GM18507 (cell line): Measurements from ENCODE around the gene WDFY1.

Source experiments
- DNase-seq: peaks from one replicate; pipeline ENCODE4 v3.0.0; 2011; ENCODE audit warnings: low read depth; ENCODE audit not compliant: insufficient read length; ENCODE audit errors: extremely low spot score
- FAIRE-seq: peaks from 2 replicates; lab custom pipeline; 2011; peaks lifted over from hg19 to GRCh38; lab: Jason Lieb, UNC

Gene WDFY1

DNA sequence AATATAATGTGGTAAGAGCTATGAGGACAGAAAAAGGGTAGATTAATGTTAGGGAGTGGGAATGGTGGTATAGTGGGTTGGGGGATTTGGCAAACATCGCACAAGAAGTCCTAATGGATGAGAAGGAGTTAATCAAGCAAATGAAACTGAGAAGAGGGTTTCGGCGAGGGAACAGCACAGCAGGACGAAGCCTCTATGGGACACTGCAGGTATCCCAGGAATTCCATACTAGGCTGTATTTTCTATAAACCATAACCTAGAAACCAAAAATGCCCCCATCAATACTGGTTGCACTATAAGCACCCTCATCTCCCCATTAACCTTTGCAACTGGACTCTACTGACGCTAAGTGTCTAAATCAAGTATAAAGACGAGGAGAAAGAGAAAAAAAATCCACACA is 10.3 kb downstream of the WDFY1 start:
- DNase-seq (no peak), FAIRE-seq (no peak)

DNA sequence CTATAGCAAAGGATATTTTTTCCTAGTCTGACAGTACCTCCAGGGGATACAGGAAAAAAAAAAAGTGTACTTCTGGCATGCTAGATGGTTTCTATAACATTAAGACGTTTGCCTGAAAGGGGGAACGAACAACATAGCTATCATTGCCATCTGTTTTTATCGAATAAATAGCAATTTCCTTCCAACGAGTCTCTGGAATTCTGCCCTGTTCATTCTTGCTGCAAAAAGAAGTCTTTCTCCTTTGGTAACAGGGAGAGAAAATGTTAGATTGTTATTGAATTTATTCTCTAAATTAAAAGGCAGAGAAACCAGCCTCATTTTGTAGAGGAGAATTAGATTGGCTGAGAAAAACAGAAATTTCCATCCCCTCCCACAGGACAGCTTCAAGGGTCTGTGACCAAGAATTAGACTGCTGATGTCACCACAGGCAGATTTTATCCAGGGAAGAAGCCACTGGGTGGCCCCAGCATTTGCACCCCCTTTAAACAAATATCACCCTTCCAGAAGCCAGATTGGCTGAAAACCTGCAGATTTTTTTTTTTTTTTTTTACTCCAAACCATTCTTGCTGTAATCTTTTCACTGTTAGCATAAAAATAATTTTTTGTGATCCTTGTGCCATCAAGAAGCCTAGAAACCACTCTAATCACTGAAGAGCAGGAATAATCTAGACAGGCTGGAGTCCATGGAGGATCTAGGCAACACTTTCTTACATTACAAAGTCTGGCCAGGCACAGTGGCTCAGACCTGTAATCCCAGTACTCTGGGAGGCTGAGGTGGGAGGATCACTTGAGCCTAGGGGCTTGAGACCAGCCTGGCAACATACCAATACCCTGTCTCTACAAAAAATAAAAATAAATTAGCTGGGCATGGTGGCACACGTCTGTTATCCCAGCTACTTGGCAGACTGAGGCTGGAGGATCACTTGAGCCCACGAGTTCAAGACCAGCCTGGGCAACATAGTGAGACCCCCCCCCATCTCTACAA is 12.0 kb downstream of the WDFY1 start:
- DNase-seq (no peak), FAIRE-seq (no peak)

DNA sequence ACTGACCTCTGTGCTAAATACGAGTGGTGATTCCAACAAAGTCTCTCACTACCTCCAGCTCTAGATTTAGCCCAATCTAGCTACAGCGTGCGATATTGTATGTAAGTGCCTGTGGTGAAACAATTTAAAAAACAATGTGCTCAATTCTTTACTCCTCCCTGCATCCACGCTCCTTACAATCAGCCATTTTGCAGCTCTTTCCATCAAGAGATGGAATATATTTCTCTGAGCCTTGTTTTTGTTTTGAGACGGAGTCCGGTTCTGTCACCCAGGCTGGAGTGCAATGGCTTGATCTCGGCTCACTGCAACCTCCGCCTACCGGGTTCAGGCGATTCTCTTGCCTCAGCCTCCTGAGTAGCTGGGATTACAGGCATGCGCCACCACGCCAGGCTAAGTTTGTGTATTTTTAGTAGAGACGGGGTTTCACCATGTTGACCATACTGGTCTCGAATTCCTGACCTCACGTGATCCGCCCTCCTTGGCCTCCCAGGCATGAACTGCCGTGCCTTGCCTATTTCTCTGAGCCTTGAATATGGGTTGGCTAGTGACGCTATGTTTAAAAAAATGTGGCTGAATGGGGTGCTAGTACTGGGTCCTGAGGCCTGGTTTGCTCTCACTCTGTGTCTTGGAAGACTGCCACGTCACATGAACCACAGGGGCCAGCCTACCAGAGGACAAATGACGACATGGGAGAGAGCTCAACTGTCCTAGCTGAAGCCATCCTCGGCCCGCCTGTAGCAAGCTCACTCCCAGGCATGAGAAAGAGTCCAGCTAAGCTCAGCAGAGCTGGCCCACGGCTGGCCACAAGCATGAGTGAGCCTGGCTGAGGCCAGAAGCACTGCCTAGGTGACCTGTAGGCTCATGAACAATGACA is 14.8 kb downstream of the WDFY1 start:
- FAIRE-seq (no peak), DNase-seq (no peak)

DNA sequence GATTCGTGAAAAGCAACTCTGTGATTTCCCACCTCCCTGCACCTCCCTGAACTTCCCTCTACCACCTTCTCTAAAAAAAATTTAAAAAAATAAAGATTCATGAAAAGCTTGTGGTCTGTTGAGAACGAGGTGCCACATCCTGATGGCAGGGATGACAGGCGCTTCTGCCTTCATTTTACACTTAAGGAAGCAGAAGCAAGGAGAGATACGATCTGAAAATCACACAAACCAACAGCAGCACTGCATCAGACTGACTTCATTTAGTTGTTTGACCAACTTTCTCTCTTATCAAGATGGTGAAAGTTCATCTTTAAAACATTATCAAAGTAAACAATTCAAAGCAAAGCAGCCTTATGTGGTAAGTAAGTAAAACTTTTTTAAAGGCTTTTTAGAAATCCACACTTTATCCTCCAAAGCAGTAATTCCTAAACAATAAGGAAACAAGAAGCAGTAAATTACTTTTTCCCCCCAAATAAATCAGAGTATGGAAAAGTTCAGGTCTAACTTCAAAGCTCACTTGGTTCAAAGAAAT is 15.5 kb downstream of the WDFY1 start:
- no peak for DNase-seq

DNA sequence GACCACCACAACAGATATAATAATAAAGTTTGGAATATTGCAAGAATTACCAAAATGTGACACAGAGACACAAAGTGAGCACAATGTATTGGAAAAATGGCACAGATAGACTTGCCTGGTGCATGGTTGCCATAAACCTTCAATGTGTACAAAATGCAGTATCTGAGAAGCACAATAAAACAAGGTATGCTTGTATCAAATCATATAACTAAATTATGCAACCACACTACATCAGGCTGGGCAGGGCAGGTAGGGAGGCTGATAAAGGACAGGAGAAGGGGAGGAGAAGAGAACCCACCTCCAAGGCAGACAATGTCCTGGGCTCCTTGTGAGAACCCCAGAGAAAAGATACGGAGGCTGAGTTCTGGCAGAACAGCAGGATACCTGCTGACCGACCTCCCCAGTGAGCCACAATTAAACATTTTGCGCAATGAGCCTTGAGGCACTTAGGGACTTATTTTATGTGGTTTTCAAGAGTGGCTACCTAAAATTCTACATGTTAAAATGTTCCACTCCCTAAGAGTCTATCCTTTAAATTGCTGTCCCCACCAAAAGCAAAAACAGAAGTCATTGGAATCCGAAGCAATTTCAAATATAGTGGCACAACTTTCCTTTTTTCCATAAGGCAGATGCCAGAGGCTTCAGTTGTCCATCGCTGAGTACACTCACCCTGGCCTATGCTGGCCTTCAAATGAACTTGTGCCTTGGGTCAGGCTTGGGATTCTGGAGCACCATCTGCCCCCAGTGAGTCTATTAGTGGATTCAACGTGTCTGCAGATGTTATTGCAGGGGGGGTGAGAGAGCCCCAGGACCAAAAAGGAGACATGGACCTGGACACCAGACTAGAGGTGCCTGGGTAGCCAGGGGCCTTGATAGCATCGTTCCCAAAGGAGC is 16.8 kb downstream of the WDFY1 start:
- no peak for DNase-seq
- no peak for FAIRE-seq

More for the DNA sequence above, 15.5 kb downstream of the WDFY1 start:
- FAIRE-seq = no peak

DNA sequence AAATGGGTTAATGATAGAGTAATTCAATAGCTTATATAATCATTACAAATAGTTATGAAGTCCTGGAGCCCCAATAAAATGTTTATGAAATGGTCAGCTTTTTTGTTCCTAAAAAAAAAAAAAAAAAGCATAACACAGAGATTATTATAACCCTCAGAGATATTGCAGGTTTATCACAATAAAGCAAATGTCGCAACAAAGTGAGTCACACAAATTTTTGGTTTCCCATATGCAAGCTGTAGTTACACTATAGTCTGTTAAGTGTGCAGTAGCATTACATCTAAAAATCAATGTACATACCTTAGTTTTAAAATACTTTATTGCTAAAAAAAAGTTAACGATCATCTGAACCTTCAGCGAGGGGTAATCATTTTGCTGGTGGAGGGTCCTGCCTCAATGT is 20.0 kb downstream of the WDFY1 start:
- DNase-seq (no peak), FAIRE-seq (no peak)

DNA sequence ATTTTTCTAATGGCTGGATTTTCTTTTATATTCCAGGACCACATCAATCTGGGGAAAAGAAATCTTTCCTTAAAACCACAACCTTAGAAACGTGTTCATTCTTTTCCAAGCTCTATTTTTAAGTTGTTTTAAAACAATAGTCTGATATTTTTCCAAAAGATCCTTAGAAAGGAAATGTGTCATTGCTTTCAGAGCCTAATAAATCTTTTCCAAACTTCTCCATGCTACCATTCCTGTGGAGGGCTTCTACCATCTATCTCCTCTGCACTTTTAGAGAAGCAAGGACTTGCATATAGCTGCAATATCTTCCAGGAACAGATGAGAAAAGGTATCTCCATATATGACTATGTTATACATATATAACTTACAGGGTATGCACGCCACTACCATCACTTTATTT is 21.2 kb downstream of the WDFY1 start:
- FAIRE-seq = no peak
- DNase-seq = no peak

DNA sequence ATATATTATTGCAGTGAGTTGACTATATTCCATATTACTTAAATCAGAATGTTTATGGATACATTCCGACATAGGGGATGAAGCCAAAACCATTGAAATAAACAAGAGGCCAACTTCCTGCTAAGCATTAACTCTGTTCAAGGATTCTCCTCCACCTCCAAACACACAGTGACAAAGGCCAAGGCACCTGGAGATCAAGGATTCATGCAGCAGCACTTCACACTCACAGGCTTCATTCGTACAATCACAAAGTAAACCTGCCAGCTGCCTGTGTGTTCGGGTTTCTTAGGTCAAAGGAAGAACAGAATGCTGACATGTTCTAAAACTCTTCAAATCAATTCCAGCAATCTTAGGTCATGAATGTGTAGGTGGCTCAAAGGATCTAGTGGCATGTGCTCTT is 22.8 kb downstream of the WDFY1 start:
- no peak for FAIRE-seq

DNA sequence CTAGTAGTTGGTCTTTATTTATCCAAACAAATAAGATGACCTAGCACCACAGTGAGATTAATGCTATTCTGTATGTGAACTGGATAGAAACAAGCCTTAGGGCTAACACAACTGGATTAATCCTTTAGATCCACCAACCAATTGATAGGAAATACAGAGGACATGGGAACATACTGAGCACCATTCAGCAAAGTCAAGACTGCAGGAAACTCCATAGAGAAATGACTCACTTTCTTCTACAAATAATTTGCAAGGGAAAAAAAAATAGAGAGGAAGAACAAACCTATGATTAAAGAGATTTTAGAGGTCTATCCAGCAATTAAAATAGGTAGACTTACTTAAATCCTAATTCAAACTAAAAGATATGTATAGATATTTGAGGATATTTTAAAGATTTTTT is 23.9 kb downstream of the WDFY1 start:
- no peak for DNase-seq
- no peak for FAIRE-seq

More for the DNA sequence above, 22.8 kb downstream of the WDFY1 start:
- DNase-seq = no peak

DNA sequence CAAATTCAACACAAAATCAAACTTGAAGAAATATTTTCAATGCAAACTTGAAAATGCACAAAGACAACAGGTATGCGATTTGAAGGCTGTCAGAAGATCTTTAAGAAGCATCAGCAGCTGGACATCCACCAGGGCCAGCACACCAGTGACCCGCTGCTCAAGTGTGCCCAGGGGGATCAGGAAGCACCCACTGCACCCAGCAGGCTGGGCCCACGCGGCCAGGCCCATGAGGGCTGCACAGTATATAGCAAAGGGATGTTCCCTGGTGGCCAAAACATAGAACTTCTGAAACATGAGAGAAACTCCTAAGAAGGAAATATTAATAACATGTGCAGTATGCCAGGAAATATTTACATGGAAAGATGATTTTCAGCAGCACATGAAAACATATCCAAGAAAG is 25.0 kb downstream of the WDFY1 start:
- DNase-seq (no peak), FAIRE-seq (no peak)

DNA sequence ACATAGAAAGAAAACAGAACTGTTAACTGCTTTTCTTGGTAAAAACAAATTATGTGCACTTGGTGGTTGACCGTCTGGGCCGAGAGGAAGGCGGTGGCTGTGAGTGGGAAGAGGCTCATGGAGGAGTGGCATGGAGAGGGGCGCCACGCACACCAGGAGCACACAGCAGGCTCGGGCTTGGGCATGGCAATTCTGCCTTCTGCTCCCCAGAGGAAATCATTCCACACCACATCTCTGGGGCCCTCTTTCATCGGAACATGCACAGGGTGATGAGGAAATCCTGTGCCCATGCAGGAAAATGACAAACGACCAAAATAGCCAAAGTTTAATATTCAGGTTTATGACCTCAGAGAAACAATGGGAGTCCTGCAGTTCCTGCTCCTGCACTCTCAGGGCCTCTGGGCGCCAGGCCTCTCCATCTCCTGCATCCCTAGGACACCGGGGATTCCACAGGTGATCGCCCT is 26.4 kb downstream of the WDFY1 start:
- DNase-seq = no peak
- FAIRE-seq = no peak

DNA sequence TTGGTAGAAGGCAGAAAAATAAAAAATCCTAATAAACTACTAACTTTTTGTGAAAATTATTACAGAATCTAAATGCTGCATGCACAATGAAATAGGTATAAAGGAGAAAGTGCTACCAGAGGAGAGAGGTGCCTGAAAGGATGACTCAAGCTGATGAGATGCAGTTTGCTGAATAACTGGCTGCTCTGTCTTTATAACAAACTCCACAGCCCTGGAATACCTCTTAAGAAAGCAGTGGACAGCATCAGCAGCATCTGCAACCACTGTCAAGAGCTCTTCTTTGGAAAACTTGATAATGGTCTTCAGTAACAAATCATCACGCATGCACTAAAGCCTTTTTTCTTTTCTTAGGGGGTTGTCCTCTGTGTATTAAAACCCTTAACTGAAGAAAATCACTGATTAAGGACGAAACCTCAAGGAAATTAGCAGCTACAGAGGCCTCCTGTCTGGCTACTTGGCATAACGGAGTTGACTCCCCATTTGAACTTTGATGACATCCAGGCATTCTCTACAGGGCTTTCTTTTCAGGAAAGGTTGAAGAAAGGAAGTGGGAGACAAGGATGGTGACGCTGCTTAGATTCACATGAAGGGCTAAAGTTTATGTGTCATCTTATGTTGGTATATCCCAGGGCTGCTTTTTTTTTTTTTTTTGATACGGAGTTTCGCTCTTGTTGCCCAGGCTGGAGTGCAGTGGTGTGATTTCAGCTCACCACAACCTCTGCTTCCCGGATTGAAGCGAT is 28.8 kb downstream of the WDFY1 start:
- DNase-seq = no peak
- FAIRE-seq = no peak

DNA sequence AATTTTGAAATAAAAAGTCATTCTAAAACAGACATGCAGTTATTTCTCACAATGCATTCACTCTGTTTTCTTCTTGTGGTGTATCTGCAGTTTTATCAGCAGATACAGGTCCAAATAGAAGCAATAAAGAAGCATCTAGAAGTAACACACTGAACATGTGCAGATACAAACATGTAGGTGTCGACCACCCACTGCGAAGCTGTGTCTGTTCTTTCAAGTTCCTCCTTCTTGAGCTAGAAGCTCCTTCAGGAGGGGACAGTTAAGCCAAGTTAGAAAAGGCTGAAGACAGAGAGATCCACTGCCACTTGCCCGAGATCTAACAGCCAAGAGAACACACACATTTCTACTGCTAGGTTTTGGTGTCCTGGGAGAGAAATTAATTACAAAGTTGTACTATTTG is 30.1 kb downstream of the WDFY1 start:
- DNase-seq (no peak), FAIRE-seq (no peak)

DNA sequence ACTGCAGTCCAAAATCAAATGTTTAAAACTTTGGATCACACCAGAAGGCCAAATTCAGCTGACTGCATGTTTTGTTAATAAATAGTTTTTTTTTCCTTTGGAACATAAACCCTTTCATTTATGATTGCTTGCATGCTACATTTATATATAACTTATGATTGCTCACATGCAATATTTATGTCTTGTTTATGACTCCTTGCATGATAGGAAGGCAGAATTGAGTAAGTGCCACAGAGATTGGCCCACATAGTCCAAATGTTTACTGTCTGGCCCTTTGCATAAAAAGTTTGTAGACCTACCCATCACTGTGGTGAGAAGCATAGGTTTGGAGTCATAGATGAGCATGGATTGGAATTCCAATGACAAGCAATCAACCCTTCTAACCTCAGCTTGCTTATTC is 30.8 kb downstream of the WDFY1 start:
- FAIRE-seq = no peak

DNA sequence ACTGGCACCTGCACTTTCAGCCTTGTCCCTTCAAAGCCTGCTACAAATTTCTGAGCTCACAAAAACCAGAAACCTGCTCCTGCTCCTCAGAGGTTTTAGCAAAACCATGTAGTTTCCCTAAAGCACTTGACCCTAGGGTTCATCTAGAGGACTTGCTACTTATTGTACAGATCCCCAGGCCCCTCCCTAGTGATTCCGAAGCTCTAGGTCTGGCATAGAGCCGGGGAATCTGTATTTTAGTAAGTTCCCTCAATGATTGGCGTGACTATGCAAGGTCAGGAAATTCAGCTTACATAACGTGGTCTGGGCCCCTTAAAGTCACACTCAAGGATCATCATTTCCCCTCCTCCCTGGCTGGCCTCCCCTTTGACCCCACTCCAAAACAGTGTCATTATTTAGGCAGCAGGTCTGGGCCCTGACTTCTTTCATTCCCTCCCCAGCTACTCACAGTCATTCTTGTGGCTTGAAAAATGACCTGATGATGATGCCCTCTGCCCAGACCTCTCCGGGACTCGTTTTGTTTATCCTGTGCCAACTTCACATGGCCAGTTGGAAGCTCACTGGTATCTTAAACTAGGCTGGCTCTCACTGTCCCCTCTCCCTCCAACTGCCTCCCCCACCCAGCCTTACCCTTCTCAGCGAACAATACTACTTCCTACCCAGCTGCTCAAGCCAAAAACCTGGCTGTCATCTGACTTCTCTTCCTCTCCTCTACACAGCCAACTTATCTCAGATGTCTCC is 36.0 kb downstream of the WDFY1 start:
- FAIRE-seq (no peak), DNase-seq (no peak)

More for the DNA sequence above, 30.8 kb downstream of the WDFY1 start:
- no peak for DNase-seq

DNA sequence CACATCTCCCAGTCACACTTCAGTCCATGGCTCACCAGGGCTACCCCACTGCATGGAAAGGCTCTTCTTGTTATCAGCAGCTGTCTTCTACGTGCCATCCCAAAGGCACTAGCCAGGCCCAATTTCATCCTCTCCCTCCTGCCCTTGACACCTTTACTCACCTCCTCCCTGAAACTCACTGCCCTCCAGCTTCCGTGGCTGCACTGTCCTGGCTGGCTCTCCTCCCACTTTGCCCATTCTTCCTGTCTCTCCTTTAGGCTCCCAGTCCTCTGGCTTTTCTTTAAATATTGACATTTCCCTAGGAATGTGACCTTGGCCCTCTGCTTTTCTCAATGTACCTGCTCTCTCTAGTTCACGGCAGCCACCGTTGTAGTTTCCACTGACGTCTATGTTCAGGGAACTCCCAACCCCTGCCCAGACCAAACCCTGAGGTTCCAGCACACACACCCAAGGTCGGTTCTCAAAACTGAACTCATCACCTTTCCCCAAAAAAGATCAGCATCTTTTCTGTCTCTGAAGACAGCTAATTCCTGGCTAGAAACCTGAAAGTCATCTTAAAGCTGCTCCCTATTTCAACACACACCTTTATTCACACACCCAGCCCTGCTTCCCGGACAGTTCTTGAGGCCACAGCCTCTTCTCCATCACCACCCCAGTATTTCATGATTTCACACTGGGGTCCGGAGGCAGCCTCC is 36.7 kb downstream of the WDFY1 start:
- DNase-seq = no peak
- no peak for FAIRE-seq

DNA sequence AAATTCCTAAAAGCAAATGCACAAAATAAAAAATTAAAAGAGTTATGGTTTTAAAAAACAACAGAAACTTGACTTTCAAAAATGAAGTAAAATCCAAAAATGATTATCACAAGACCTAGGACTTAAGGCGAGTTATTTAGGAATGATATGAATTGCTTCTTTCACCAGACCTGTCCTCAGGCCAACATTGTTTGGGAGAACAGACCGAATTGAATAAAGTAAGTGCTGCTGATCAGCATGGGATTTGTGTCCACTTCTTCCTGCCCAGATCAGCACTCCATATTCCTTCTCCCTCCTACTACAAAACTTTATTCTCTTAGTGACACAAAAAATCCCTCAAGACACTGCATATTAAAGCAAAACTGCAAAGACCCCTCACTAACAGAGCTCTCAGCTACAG is 39.1 kb downstream of the WDFY1 start:
- FAIRE-seq (no peak), DNase-seq (no peak)
